NK-92 (cell line): ENCODE data around the gene ABCA13.

Source experiments
- DNase-seq: peaks from one replicate; lab custom pipeline; 2025; ENCODE audit not compliant: unreplicated experiment; lab: John Stamatoyannopoulos, UW

Gene ABCA13

DNA sequence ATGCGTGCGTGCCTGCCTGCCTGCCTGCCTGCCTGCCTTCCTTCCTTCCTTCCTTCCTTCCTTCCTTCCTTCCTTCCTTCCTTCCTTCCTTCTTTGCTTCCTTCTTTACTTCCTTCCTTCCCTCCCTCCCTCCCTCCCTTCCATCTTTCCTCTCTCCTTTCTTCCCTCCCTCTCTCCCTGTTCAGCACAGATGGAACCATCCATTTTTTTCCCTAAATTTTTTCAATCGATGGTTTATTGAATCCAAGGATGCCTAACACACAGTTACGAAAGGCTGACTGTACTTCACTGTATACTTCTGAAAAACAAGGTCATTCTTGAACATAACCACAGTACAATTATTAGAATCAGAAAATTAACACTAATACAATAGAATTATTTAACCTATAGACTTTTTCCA lies 53.8 kb downstream of the ABCA13 start:
- no peak for DNase-seq

DNA sequence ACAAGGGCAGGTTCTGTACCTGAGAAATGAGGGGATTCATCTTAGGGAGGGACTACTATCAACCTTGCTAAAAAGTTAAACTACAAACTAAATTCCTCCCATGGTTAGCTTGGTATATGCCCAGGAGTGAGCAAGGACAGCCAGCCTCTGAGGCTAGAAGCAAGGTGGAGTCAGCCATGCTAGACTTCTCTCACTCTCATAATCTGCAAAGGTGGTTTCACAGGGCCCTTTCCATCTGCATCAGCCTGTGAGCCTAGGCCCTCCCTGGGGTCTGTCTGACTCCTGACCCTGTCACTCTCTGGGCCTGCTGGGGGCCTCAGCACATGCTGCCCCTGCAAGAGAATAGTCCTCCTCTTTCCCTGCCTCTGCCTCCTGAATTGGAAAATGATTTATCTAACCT lies 66.1 kb downstream of the ABCA13 start:
- no peak for DNase-seq

DNA sequence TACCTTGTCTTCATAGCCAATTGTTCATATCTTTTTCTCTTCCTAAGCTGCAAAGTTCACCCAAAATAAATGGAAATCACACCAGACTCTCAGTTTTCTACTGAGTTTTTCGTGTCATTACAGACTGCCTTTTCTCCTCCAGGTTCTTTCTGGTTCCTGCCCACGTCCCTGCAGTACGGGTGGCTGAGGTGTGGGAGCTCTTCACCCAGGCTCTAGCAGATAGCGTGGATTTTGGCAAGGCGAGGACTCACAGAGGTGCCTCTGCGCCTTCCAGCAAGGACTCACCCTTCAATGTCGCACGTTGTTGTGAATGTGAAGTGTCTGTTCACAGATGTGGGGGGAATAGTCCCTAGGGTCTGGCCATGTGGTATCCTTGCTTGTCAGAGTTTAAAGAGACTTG lies 71.6 kb downstream of the ABCA13 start:
- no peak for DNase-seq

DNA sequence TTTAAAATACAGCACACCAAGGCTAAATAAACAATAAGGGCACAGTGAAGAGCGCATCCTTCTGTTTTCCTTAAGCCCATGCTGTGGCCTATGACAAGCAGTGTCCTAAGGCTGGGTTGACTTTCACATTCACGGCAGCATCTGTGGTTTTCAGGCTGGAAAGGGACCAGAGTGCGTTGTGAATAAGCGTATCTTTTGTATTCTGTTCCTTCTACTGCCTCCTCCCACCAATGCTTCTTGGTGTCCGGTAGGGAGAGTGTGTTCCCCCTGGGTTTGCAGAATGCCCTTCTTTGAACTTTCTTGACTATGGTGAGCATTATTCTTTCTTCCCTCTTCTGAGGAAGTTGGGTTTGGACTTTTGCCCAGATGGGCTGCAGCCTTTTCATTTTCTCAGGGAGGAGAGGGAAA lies 73.6 kb downstream of the ABCA13 start:
- DNase-seq = no peak

DNA sequence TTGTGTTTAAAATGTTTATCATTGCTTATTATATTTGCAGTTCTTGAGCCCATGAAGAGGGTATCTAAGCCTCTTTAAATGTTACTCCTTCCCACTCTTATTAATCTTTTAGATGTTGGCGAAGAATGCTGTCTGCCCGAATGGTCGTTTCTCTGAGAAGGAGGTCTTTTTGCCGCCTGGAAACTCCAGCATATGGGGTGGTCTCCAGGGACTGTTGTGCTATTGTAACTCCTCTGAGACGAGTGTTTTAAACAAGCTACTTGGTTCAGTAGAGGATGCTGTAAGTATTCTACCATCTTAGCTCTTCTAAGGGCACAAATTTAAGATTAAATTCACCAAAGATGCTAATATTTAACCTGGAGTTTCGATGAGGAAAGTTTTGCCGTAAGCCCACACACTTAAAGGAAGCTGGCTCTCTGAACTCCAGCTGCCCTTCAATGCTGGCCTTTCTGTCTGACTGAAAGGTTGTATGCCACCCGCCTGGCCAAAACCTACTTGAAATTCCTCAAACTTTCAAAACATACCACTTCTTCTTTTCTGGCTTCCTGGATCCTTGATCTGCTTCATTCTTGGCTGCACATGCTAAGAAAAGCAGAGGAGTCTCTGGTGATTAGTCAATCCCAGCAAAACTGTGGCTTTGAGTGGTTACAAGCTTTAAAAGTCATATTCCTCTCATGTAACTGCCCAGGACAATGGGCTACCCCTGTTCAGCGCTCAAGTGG lies 74.7 kb downstream of the ABCA13 start:
- no peak for DNase-seq

DNA sequence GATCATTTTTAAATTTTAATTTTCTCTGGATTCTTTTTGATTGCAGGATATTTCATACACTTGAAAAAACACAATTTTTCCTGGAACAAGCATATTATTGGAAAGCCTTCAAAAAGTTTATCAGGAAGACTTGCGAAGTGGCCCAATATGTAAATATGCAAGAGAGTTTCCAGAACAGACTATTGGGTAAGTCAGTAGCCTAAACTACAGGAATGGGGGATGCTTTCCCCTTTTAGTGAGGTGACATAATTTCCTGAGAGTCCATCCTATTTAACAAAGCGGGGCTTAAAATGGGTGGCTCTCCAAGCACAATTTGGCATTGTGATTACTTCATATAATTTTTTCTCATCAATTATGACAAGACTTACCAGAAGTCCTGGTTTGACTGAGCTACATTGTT lies 77.9 kb downstream of the ABCA13 start:
- DNase-seq = no peak

DNA sequence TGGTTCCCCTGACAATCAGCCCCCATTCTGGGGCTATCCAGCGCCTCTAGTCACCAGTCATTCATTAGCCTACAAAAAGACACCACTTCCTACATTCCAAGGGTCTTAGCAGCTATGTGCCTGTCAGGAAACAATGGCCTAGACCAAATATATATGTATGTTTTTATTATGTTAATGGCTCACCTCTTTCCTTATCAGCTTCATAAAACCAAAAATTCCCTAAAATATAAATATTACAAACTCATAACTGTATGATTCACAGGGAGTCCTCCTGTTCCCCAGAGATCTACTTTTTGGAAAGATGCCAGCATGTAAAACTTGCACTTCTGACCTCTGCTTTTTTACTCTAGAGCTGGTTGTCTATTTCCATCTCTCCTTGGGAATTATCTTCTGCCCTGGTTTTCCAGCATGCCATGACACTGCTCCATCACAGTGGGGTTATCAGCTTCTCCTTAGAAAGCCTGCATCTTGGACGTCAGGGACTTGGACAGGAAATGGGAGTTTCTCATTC lies 79.2 kb downstream of the ABCA13 start:
- DNase-seq = no peak

DNA sequence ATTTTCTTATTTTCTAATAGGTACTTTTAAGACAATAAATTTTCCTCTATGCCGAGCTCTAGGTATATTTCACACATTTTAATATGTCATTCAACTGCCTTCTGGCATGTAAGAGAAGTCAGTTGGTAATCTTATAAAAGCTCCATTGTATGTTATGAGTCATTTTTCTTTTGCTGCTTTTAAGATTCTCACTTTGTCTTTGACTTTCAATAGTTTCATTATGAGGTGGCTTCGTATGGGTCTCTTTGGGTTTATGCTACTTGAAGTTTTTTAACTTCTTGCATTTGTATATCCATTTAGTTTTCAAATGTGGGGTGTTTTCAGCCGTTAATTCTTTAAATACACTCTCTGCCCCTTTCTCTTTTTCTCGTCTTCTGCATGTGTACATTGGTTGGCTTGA lies 80.5 kb downstream of the ABCA13 start:
- DNase-seq = no peak

DNA sequence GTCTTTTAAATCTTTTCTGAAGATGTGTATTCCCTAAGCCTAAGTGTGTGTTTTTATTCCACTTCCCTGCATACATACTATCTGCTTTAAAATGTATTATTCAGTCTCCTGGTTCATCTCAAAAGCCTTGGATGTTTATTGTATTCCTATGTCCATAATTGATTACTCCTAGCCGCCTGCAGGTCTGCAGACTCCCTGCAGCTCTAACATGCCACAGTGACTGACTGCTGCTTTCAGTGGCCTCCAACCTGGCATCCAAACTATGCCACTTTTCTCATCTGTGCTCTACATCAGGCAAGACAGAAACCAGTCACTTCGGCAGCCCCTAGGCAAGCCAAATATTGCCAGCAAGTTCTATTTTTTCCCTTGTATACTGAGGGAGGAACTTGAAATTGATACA lies 81.7 kb downstream of the ABCA13 start:
- no peak for DNase-seq

DNA sequence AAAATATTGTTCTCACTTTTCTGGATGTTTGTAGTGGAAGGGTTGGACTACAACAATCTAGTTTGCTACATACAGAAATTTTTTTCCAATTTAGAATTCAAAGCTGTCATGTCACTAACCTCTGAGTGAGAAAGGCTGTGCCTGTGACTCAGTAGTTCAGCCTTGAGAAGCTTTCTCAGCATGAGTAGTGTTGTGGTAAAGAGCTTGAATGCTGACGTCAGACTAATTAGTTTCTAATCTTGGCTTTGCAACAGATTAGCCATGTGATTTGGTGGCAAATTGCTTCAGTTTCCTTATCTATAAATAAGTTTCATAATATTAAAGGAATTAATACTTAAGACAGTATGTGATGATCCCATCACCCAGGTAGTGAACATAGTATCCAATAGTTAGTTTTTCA lies 83.8 kb downstream of the ABCA13 start:
- DNase-seq = no peak

DNA sequence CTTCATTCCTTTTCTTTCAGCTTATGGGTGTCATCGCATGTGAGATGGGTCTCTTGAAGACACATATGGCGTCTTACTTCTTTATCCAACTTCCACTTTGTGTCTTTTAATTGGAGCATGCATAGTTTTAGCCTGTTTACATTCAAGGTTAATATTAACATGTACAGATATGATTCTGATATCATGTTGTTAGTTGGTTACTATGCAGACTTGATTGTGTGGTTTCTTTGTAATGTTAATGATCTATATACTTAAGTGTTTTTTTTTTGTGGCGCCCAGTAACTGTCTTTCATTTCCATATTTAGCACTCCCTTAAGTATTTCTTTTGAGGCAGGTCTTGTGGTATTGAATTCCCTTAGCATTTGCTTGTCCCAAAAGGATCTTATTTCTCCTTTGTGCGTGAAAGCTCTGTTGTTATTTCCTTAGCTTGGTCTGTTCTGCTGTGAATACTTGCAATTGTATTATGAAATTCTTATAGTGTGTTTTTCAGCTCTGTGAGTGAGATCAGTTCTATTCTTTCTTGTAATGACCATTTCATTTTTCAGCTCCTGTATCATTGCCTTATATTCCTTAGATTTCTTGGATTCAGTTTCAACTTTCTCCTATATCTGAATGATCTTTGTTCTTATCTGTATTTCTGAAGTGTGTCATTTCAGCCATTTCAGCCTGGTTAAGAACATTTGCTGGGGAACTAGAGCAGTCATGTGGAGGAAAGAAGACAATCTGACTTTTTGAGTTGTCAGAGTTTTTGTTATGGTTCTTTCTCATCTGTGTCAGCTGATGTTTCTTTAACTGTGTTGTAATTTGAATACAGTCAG lies 88.4 kb downstream of the ABCA13 start:
- DNase-seq = no peak

DNA sequence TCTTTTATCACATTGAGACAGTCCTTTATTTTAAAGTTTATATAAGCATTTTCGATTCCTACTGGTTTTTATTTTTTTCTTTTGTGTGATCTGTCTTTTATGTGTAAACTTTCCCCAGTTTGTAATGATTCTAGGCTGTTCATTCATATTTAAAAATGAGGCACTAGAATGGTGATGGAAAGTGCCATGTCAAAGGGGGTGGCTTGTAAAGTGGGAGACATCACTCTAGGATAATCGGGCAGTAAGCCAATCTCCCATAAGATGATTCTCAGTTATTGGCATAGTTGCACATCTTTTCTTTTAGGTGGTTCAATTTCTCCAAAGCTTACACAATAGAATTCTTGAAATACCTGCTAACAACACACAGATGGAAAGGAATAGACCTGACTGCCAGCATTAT lies 90.4 kb downstream of the ABCA13 start:
- DNase-seq = no peak

DNA sequence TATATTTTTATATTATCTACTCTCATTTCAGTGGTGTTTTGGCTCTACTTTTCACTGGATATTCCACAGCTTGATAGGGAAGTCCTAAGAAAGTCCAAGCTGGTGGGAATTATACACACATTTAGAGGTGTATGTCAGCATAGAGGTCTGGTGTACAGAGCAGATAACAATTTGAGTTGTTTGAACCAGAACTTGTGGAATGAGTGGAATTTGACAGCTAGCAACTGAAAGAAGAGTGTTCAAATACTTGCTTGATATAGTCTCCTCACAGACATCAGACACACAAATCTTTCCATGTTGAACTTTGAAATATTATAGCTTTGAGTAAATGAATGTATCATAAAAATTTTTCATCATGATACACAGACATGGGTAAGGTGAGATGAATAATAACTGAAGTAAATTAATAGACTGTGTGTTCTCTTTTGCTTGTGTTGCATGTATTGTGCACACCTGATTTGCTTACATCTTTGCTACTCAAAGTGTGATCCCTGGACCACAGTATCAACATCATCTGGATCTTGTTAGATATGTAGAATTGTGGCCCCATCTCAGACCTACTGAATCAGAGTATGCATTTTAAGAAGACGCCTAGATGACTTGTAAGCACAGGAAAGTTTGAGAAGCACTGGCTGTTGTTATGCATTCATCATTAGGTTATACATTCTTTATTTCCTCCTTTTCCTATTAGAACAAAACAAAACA lies 91.5 kb downstream of the ABCA13 start:
- no peak for DNase-seq

DNA sequence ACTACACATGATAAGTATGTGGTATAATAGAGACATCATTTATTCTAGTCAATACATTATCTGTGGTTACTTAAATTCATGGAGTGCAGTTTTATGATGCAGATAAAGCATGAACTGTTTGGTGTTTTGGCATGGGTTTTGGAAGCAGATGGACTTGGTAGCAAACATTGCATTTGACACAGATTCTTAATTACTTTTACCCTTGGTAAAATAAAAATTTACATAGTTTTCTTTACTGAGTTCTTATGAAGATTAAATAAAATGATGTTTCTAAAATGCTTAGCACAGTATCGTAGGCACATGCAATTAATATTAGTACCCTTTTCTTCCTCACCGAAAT lies 92.0 kb downstream of the ABCA13 start:
- no peak for DNase-seq

DNA sequence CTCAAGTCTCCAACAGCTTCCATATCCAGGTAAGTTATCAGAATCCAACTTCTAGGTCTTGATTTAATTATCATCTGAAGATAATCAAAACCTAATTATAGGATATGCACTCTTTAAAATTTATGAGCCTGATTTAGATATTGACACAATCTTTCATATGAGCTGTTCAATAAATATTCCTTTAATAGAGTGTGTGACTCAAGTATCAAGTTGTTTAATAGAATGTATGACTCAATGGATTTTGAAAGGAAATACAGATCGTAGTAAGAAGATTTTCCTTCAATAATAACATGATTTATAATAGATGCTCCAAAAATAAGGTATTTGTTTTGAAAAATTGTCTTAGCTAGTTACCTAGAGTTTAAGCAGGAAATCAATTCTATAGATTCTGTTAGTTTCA lies 97.8 kb downstream of the ABCA13 start:
- no peak for DNase-seq

DNA sequence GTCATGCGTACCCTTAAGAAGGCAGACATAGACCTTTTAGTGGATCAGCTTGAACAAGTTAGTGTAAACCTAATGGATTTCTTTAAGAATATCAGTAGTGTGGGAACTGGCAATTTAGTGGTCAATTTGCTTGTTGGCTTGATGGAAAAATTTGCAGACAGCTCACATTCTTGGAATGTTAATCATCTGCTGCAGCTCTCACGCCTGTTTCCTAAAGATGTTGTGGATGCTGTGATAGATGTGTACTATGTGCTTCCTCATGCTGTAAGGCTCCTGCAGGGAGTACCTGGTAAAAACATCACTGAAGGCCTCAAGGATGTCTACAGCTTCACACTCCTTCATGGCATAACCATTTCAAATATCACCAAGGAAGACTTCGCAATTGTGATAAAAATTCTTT lies 103.4 kb downstream of the ABCA13 start:
- DNase-seq = no peak

DNA sequence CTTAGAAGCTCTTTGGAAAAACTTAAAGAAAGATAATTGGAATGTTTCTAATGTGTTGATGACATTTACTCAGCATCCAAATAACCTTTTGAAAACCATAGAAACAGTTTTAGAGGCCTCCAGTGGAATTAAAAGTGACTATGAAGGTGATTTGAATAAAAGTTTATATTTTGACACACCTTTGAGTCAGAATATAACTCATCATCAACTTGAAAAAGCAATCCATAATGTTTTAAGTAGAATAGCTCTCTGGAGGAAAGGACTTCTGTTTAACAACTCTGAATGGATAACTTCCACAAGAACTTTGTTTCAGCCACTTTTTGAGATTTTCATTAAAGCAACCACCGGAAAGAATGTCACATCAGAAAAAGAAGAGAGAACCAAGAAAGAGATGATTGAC lies 108.2 kb downstream of the ABCA13 start:
- no peak for DNase-seq

DNA sequence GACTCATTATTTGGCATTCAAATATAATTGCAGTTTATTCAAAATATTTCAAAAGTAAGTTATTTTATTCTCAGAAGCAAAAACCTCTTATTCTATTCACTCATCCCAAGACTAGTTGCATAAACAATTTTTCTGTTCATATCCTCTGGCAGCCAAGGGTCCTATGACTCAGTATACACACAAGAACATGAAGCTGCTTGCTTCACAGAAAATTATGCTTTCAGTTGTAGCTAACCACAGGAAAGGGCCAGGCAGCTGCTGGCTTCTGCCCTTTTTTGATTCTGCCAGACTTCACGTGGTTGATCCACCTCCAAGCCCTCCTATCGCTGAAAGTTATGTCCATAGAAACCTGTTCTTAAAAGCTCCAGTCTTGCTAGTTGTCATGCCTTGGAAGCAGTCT lies 108.8 kb downstream of the ABCA13 start:
- no peak for DNase-seq

DNA sequence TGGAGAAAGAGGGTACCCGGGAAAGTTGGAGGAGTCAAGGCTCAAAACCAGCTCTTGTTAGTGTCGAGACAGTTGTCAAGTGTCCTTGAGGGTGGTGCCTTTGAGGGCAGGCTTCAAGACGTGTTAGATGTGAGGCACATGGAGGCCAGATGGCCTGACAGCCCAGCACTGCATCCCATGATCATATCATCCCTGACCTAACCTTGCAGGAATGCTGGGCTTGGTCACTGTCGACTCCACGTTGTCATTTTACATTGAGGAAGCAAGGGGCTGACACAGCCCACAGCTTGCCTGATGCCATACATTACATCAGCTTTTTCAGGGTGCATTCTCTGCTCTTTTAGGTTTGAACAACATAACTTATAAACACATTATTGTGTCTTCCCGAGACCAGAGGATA lies 114.1 kb downstream of the ABCA13 start:
- DNase-seq = no peak

DNA sequence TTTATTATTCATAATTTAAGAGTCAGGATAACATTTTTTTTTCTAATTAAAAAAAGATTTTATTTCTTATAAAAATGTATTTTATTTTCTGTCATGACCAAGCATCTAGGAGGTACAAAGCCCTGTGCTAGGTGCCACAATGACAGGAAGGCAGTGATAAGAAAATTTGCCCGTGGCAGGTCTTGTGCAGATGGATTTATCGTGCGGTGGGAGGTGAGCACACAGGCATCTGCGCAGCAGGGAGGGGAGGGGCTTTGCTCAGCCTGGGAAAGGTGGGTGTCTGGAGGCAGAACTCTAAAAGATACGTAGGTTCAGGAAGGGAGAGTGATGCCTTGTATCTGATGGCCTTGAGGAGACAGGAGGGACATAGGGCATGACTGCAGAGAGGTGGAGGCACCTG lies 115.6 kb downstream of the ABCA13 start:
- no peak for DNase-seq

DNA sequence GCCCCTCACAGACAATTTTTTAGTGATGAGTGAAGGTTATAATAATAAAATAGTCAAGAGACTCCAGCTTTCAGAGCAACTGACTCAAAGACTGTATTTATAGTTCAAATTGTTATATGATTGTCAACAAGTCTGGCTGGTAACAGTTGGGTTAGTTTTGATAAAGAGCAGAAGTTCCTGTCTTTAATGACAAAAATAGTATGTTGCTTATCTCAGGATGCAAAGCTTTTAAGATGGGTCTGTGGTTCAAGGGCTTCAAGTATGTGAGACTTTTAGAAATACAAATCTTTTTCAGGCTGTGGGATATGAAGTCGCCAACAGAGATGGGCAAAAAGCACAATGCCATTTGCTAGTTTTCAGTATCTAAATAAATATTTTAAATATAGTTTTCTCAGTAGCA lies 118.4 kb downstream of the ABCA13 start:
- DNase-seq = no peak

DNA sequence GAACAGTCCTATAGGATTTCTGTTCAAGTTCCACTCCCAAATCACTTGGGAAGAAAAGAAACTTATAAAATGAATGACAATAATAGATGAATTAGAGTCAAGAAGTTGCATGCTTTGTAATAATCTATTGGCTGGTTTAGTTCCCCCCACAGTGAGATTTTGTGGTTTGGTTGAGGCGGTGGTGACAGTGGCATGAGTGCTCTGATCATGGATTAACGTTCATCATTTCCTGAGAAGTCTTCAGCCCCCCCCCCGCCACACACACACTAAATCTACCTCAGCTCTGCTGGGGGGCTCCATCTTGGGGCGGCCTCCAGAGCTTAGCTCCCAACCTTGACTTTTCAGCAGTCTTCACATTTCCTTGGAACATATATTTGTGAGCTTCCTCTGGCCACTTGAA lies 121.7 kb downstream of the ABCA13 start:
- no peak for DNase-seq
